ENCODE measurements around the gene ARID3A. TPM values are rescaled to one million over a fixed set of nuclear protein-coding genes. Genes with fewer than 3 reads are reported as not detected.

Gene ARID3A, protein sequence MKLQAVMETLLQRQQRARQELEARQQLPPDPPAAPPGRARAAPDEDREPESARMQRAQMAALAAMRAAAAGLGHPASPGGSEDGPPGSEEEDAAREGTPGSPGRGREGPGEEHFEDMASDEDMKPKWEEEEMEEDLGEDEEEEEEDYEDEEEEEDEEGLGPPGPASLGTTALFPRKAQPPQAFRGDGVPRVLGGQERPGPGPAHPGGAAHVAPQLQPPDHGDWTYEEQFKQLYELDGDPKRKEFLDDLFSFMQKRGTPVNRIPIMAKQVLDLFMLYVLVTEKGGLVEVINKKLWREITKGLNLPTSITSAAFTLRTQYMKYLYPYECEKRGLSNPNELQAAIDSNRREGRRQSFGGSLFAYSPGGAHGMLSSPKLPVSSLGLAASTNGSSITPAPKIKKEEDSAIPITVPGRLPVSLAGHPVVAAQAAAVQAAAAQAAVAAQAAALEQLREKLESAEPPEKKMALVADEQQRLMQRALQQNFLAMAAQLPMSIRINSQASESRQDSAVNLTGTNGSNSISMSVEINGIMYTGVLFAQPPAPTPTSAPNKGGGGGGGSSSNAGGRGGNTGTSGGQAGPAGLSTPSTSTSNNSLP
- total RNA-seq (10.8 and 13.2 TPM in 2 replicates), polyA plus RNA-seq (5.4 and 7.6 TPM in 2 replicates), polyA minus RNA-seq (12.7 and 14.8 TPM in 2 replicates), Bru-seq, nascent RNA (percentile 38 among the genes with signal in this experiment), BruChase-seq, experiment 1, labeled RNA remaining after a 6-hour chase (percentile 59 among the genes with signal in this experiment), BruChase-seq, experiment 2, labeled RNA remaining after a 2-hour chase (percentile 58 among the genes with signal in this experiment)
- polyA plus RNA-seq (2011; cell fraction: cytosol; rRNA removed): 4.5 and 5.3 TPM in 2 replicates
- 7.6 and 12.8 TPM in 2 replicates for polyA plus RNA-seq (2011; cell fraction: nucleus; rRNA removed)
- polyA plus RNA-seq (2012): 7.6 and 13.1 TPM in 2 replicates
- polyA minus RNA-seq (2011; cell fraction: cytosol; rRNA and poly(A)+ RNA removed): 11.4 TPM
- 8.6 and 13.0 TPM in 2 replicates for polyA minus RNA-seq (2011; cell fraction: nucleus; rRNA and poly(A)+ RNA removed)
- long read RNA-seq, partial matches to known transcripts: 3 of 19 reads
- long read RNA-seq, other reads (novel, unspliced or antisense): 16 of 19 reads

DNA sequence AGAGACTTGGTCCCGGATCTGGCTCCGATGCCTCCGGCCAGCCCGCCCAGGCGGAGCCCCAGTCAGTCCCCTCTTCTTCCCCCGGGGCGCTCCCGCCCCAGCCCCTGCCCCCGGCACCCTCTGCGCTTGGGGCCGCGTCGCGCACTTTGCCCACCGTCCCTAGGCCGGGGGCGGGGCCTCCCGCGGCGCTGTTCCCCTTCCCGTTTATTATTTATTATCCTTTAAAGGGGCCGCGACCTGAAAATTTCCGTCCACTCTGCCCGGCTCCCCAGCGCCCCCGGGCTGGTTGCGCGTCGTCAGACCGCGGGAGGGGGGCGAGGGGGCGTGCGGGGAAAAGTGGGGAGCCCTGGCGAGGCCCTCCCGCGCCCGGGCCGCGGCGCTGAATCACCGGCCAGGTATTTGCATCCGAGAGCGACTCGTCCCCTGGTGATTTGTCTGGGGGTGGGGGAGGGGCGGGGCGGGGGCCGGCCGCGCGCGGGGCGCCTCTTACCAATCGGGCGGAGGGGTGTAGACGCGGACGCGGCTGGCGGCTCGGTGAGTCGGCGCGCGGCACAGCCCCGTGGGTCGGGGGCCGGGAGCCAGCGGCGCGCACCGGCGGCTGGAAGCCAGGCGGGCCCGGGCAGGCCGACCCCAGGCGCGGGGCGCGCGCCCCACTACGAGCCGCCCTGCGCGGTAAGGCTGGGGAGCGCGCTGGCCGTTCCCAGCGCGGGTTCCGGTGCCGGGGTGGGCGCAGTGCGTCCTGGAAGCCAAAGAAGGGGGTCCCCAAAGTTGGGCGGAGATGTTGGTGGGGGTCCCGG, at the start of gene ARID3A:
ARID3A (plus strand) TSS at position 510 of the 797 bp plus-strand sequence. CDS start 3,494 bp downstream, outside the sequence.
- Histone ChIP-seq H3K9ac (replicated peaks; ENCODE audit: extremely low read depth, insufficient read depth, low read length) (peak within 1 kb of the TSS; percentile 77), H3K36me3 (ENCODE audit: control insufficient read depth in 2 of 2, extremely low read depth in 1 of 2, insufficient read depth in 2 of 2, low read length in 2 of 2) (no peaks in the 10 kb centered on the region), H3K9me1 (replicated peaks; ENCODE audit: control insufficient read depth, extremely low read depth, insufficient read depth, low read length) (no peaks in the 10 kb centered on the region), H4K20me1 (replicated peaks; ENCODE audit: control insufficient read depth, extremely low read depth, insufficient read depth, low read length) (no peaks in the 10 kb centered on the region), H3K27me3 (ENCODE audit: control insufficient read depth in 2 of 2, insufficient read depth in 2 of 2, low read length in 2 of 2) (peaks cover 1% of the 10 kb centered on the region in 2 experiments), H3K79me2 (ENCODE audit: control insufficient read depth, insufficient read depth, low read length) (no peaks in the 10 kb centered on the region), H3K27ac (ENCODE audit: insufficient read depth, low read depth, low read length) (peak within 1 kb of the TSS; percentile 86), H3K9me3 (replicated peaks; ENCODE audit: control insufficient read depth, insufficient read depth, low read length) (no peaks in the 10 kb centered on the region), H3K4me1 (ENCODE audit: control insufficient read depth, extremely low read depth, insufficient read depth, low read length) (peaks cover 6% of the 10 kb centered on the region), H2AFZ (ENCODE audit: low read depth, low read length) (peak within 1 kb of the TSS; percentile 95), H3K4me3 (replicated peaks in 1 of 3; ENCODE audit: insufficient read depth in 1 of 3, low read depth in 1 of 3, low read length in 3 of 3) (peak within 1 kb of the TSS; percentile 69 to 95 (median 85)), H3K4me2 (ENCODE audit: insufficient read depth, low read length) (peak within 1 kb of the TSS; percentile 70)
- peak; percentile 37 for FAIRE-seq
- dilution Hi-C loops (cut with MboI; ENCODE audit: extremely low pct_ligation_motif_present, low sequenced_read_pairs) (no loop called here), intact Hi-C loops (cut with micrococcal nuclease) (loop anchor here (1.0 kb wide), 1 partner anchor 57 kb away; no protein-coding TSS in a partner anchor)
- POLR2A ChIA-PET: no interaction called here
- CTCF ChIA-PET: interaction anchor here (1.3 to 3.4 kb wide), 2 partner anchors 56 to 59 kb away, joined by 5 to 46 read pairs; partner anchors contain the start of gene WDR18
- BruUV-seq (replicated peaks): no TSS peak
- DNase-seq (ENCODE audit: low read depth, low spot score): peak; percentile 79
- no peak for TF ChIP-seq POLR2AphosphoS5 (IDR thresholded peaks at IDR 0.05; ENCODE audit: insufficient read depth, low read depth, low read length)
- TF ChIP-seq, protein P1, sequence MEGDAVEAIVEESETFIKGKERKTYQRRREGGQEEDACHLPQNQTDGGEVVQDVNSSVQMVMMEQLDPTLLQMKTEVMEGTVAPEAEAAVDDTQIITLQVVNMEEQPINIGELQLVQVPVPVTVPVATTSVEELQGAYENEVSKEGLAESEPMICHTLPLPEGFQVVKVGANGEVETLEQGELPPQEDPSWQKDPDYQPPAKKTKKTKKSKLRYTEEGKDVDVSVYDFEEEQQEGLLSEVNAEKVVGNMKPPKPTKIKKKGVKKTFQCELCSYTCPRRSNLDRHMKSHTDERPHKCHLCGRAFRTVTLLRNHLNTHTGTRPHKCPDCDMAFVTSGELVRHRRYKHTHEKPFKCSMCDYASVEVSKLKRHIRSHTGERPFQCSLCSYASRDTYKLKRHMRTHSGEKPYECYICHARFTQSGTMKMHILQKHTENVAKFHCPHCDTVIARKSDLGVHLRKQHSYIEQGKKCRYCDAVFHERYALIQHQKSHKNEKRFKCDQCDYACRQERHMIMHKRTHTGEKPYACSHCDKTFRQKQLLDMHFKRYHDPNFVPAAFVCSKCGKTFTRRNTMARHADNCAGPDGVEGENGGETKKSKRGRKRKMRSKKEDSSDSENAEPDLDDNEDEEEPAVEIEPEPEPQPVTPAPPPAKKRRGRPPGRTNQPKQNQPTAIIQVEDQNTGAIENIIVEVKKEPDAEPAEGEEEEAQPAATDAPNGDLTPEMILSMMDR (IDR thresholded peaks at IDR 0.05; ENCODE audit: extremely low read depth in 1 of 2, insufficient read depth in 1 of 2, low read depth in 1 of 2, low read length in 2 of 2): no peak
- no peak for TF ChIP-seq POLR2A (IDR thresholded peaks at IDR 0.05; ENCODE audit: low read depth, low read length)
- TF ChIP-seq FOS (IDR thresholded peaks at IDR 0.05; ENCODE audit: borderline replicate concordance, insufficient read depth, low read length): no peak
- no peak for TF ChIP-seq EZH2 (IDR thresholded peaks at IDR 0.05; ENCODE audit: borderline replicate concordance, low read depth, low read length, severe bottlenecking)
- TF ChIP-seq GATA2 (IDR thresholded peaks at IDR 0.05; ENCODE audit: insufficient read depth, insufficient read length, low read depth, low read length): no peak
- no peak for TF ChIP-seq JUN (IDR thresholded peaks at IDR 0.05; ENCODE audit: borderline replicate concordance, insufficient read depth, insufficient read length, low read depth)
- TF ChIP-seq, protein P2, sequence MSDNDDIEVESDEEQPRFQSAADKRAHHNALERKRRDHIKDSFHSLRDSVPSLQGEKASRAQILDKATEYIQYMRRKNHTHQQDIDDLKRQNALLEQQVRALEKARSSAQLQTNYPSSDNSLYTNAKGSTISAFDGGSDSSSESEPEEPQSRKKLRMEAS (IDR thresholded peaks at IDR 0.05; ENCODE audit: insufficient read depth, insufficient read length): no peak
- no peak for TF ChIP-seq MYC (IDR thresholded peaks at IDR 0.05; ENCODE audit: low read depth, low read length)
